ENCODE results near the gene INSYN1. TPM values are rescaled to one million over a fixed set of nuclear protein-coding genes. Genes with fewer than 3 reads are reported as not detected.
A peak's percentile ranks its signal among the peaks of the same experiment; 100 is the strongest.

Gene INSYN1
- total and polyA plus RNA-seq, 2 of the 13 experiments (the other 11 are each of a cell fraction or from before 2014, with no cell fraction given) = not detected

DNA sequence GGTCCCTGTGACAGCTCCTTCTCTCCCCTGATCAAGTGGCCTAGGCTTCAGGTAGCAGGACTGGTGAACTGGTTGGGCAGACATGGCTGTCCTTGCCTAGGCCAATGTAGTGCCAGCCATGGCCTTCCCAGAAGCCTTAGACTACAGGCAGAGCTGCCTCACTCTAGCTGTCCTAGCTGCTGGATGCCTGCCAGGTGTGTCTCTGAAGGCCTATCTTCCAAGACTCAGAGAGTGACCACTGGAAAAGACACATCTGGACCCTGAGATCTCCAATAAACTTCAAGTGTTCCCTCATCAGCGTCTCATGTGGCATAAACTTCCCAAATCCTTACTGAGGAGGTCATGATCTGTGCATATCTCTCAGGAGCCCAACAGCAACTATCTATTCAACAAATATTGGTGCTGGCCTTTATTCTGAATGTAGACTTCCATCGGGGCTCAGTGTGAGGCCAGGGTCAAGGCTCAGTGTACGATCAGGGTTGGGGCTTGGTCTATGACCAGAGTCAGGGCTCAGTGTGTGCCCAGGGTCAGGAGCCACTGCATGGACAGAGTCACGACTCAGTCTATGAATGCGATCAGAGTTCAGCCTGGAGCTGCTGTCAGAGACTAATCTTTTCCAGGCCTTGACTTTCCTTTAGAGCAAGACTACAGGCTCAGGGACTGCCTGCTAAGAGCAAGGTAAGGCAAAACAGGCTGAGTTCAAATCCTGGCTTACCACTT is 36.5 kb upstream of the INSYN1 start (continued):
- TF ChIP-seq ZNF263 (CRISPR knock-in tag; IDR thresholded peaks at IDR 0.05) = no peak
- TF ChIP-seq PREB (CRISPR knock-in tag; IDR thresholded peaks at IDR 0.05) = no peak
- no peak for TF ChIP-seq SP4 (CRISPR knock-in tag; IDR thresholded peaks at IDR 0.05)
- TF ChIP-seq ZFP41 (CRISPR knock-in tag; IDR thresholded peaks at IDR 0.05; ENCODE audit: borderline replicate concordance) = no peak
- peak; percentile 51 for TF ChIP-seq PAXIP1 (CRISPR knock-in tag; conservative IDR thresholded peaks at IDR 0.05)

- Histone ChIP-seq H4K20me1 (ENCODE audit: insufficient read depth, low read length) (no peaks in the 10 kb centered on the region), H3K27me3 (ENCODE audit: control insufficient read depth in 1 of 2, insufficient read depth in 2 of 2, low read length in 2 of 2) (peaks cover 1 to 12% of the 10 kb centered on the region in 2 experiments; a peak in 1 of 5 replicates), H3K4me1 (ENCODE audit: insufficient read depth, low read length) (peaks cover 33% of the 10 kb centered on the region), H2AFZ (ENCODE audit: low read length) (no peak overlapping the region), H3K4me2 (ENCODE audit: low read depth, low read length) (no peak overlapping the region), H3K9me3 (ENCODE audit: low read length) (no peaks in the 10 kb centered on the region), H3K79me2 (ENCODE audit: insufficient read depth, low read length) (no peaks in the 10 kb centered on the region), H3K4me3 (replicated peaks in 1 of 3; ENCODE audit: insufficient read depth in 1 of 3, low read depth in 2 of 3, low read length in 3 of 3) (no peak overlapping the region), H3K27ac (ENCODE audit: extremely low read length, insufficient read depth, low read length) (no peak overlapping the region), H3K9ac (ENCODE audit: insufficient read depth, low read depth, low read length) (no peak overlapping the region), H3K36me3 (replicated peaks in 1 of 2; ENCODE audit: control insufficient read depth in 1 of 2, insufficient read depth in 2 of 2, low read length in 2 of 2) (no peaks in the 10 kb centered on the region)
- in situ Hi-C loops (cut with HindIII; ENCODE audit: extremely low pct_ligation_motif_present, low pct_unique_long_range_greater_than_20kb) = no loop called here
- DNase-seq (ENCODE audit: low spot score) = no peak
- CTCF ChIA-PET (ENCODE audit: low intra/inter-chr PET ratio, low total read pairs) = no interaction called here
- TF ChIP-seq MAFG (CRISPR knock-in tag; IDR thresholded peaks at IDR 0.05) = no peak
- no peak for TF ChIP-seq SPEN (CRISPR knock-in tag; IDR thresholded peaks at IDR 0.05; ENCODE audit: low read depth)
- TF ChIP-seq BCLAF1 (IDR thresholded peaks at IDR 0.05) = no peak
- no peak for TF ChIP-seq MED1 (CRISPR knock-in tag; IDR thresholded peaks at IDR 0.05)
- TF ChIP-seq, protein P1, sequence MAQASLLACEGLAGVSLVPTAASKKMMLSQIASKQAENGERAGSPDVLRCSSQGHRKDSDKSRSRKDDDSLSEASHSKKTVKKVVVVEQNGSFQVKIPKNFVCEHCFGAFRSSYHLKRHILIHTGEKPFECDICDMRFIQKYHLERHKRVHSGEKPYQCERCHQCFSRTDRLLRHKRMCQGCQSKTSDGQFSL (CRISPR knock-in tag; IDR thresholded peaks at IDR 0.05) = no peak
- 73% methylated on average over 1 of the region's 1 CpG for WGBS (ENCODE audit: low lambda C conversion rate)
- POLR2A ChIA-PET = no interaction called here
- FAIRE-seq = no peak
- intact Hi-C loops (cut with micrococcal nuclease; ENCODE audit: unreplicated experiment) = no loop called here
- BruUV-seq (replicated peaks) = no TSS peak
- no peak for ATAC-seq
Observed at GRCh38 chr15:73787621-73788020, 34.5 kb upstream of the INSYN1 start.

Data from HepG2 (cell line).